Left lung (tissue), 10 donors: ENCODE data around the gene FILIP1L. TPM values are rescaled to one million over a fixed set of nuclear protein-coding genes. Genes with fewer than 3 reads are reported as not detected.

Source experiments
- ATAC-seq: fragments of 200-7000 bp; cut with Tn5 transposase; one replicate; pipeline ENCODE4 v1.9.1; 2020; ENCODE audit warnings: moderate library complexity
- DNase-seq, 4 donors: peaks; one replicate each; pipeline ENCODE4 v3.0.0-alpha.2; 2013 to 2020
- H3K27ac ChIP-seq, 2 donors: fragments of 200-600 bp; sonication (generic) in 1 of 2; one replicate each; pipeline versions ENCODE4 v1.5.0 to v1.8.0; 2020 to 2021
- H3K27me3 ChIP-seq, 2 donors: fragments of 200-600 bp; sonication (generic) in 1 of 2; one replicate each; pipeline versions ENCODE4 v1.5.0 to v1.8.0; 2020 to 2021
- H3K36me3 ChIP-seq, 2 donors: fragments of 200-600 bp; sonication (generic) in 1 of 2; one replicate each; pipeline versions ENCODE4 v1.5.0 to v1.8.0; 2020 to 2021
- H3K4me1 ChIP-seq, 2 donors: fragments of 200-600 bp; one replicate each; pipeline ENCODE4 v1.8.0; 2021
- H3K4me3 ChIP-seq, 2 donors: fragments of 200-600 bp; sonication (generic) in 1 of 2; one replicate each; pipeline versions ENCODE4 v1.5.0 to v1.8.0; 2020 to 2021; ENCODE audit warnings: mild to moderate bottlenecking in 1 of 2
- H3K9me3 ChIP-seq, 2 donors: fragments of 200-600 bp; sonication (generic) in 1 of 2; one replicate each; pipeline versions ENCODE4 v1.5.0 to v1.8.0; 2020 to 2021
- intact Hi-C, 2 donors: fragments of 100-400 bp; cut with DNase I; formaldehyde crosslinking; loops; one replicate each; pipeline versions ENCODE4 v1.11.2 to v1.14.2; 2022
- polyA plus RNA-seq, 6 donors: library from polyadenylated mRNA; unstranded; fragments of 120-200 nt; gene quantifications; one replicate each; pipeline ENCODE4 v1.2.1, GENCODE V29; 2013; ENCODE audit not compliant: insufficient read length in 6 of 6
- total RNA-seq, 2 donors: library from RNA; stranded (reverse); fragmentation: NEBNext Ultra II Directional; extraction: Animal tissue kit (Norgen Biotek cat#: 25700); gene quantifications; one replicate each; pipeline ENCODE4 v1.2.1, GENCODE V29; 2021
- TF ChIP-seq, protein P1 (sequence below), 2 donors: fragments of 200-600 bp; sonication (generic) in 1 of 2; IDR thresholded peaks; one replicate each; pipeline versions ENCODE4 v1.5.0 to v1.8.0; 2021; ENCODE audit warnings: antibody characterized with exemption in 2 of 2
- donor health status: DM: no; HTN: yes; CAD: no.
- donor health status: DM: no; HTN: no; CAD: no.

The FILIP1L gene
- total and polyA plus RNA-seq, 8 donors = 10.6 to 68.9 (median 14.8) TPM

- intact Hi-C loops = no loop called here
- DNase-seq (no peak), ATAC-seq (no peak)
- H3K27ac ChIP-seq = no peak overlapping the region
- H3K36me3 ChIP-seq = no peaks in the 10 kb centered on the region
- no peaks in the 10 kb centered on the region for H3K27me3 ChIP-seq
- TF ChIP-seq, protein P1, sequence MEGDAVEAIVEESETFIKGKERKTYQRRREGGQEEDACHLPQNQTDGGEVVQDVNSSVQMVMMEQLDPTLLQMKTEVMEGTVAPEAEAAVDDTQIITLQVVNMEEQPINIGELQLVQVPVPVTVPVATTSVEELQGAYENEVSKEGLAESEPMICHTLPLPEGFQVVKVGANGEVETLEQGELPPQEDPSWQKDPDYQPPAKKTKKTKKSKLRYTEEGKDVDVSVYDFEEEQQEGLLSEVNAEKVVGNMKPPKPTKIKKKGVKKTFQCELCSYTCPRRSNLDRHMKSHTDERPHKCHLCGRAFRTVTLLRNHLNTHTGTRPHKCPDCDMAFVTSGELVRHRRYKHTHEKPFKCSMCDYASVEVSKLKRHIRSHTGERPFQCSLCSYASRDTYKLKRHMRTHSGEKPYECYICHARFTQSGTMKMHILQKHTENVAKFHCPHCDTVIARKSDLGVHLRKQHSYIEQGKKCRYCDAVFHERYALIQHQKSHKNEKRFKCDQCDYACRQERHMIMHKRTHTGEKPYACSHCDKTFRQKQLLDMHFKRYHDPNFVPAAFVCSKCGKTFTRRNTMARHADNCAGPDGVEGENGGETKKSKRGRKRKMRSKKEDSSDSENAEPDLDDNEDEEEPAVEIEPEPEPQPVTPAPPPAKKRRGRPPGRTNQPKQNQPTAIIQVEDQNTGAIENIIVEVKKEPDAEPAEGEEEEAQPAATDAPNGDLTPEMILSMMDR (IDR thresholded peaks at IDR 0.05) = no peak
- H3K4me3 ChIP-seq = no peak overlapping the region
- H3K9me3 ChIP-seq = no peaks in the 10 kb centered on the region
- no peaks in the 10 kb centered on the region for H3K4me1 ChIP-seq
These were observed 139.3 kb downstream of the FILIP1L start for GRCh38 chr3:99974989-99975388.

- Histone ChIP-seq H3K27me3 (no peaks in the 10 kb centered on the region), H3K4me3 (no peak overlapping the region), H3K27ac (no peak overlapping the region), H3K4me1 (no peaks in the 10 kb centered on the region), H3K9me3 (no peaks in the 10 kb centered on the region), H3K36me3 (no peaks in the 10 kb centered on the region)
- TF ChIP-seq, protein P1 (IDR thresholded peaks at IDR 0.05) = no peak
- DNase-seq (peak in 1 of 4 donors; percentile 36), ATAC-seq (no peak)
- intact Hi-C loops = no loop called here
These were observed 141.8 kb downstream of the FILIP1L start for GRCh38 chr3:99972380-99973104.

DNA sequence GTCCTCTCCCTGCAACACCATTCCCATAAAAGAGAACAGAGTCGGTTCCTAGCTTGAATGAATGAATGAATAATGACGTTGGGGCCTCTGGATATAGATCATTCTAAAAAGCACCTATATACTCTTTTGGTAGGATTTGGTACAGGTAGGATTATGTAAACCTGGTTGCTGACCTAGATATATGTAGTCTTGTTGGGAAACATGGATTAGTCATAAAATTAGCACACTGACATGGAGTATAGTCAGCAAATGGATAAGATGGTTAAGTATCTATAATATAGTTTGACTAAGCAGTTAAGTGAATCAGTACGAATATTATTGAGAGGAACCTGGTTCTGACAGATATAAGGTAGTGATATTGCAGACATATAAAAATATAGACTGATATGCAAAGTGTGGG lies 142.5 kb downstream of the FILIP1L start:
- no peaks in the 10 kb centered on the region for H3K4me1 ChIP-seq
- H3K4me3 ChIP-seq = no peak overlapping the region
- DNase-seq = no peak
- no peak overlapping the region for H3K27ac ChIP-seq
- intact Hi-C loops = no loop called here
- no peaks in the 10 kb centered on the region for H3K36me3 ChIP-seq
- H3K9me3 ChIP-seq = no peaks in the 10 kb centered on the region
- no peaks in the 10 kb centered on the region for H3K27me3 ChIP-seq
- ATAC-seq = no peak
- TF ChIP-seq, protein P1 (IDR thresholded peaks at IDR 0.05) = no peak

- ATAC-seq (no peak), DNase-seq (no peak)
- intact Hi-C loops = no loop called here
- no peaks in the 10 kb centered on the region for H3K36me3 ChIP-seq
- H3K4me1 ChIP-seq = no peaks in the 10 kb centered on the region
- H3K4me3 ChIP-seq = no peak overlapping the region
- H3K27ac ChIP-seq = no peak overlapping the region
- H3K27me3 ChIP-seq = no peaks in the 10 kb centered on the region
- H3K9me3 ChIP-seq = no peaks in the 10 kb centered on the region
- TF ChIP-seq, protein P1 (IDR thresholded peaks at IDR 0.05) = no peak
These were observed 144.1 kb downstream of the FILIP1L start for GRCh38 chr3:99970198-99970597.

- no peaks in the 10 kb centered on the region for H3K9me3 ChIP-seq
- intact Hi-C loops = no loop called here
- no peaks in the 10 kb centered on the region for H3K27me3 ChIP-seq
- no peak overlapping the region for H3K27ac ChIP-seq
- DNase-seq (no peak), ATAC-seq (peak; percentile 19)
- no peaks in the 10 kb centered on the region for H3K36me3 ChIP-seq
- TF ChIP-seq, protein P1 (IDR thresholded peaks at IDR 0.05) = no peak
- H3K4me3 ChIP-seq = no peak overlapping the region
- no peaks in the 10 kb centered on the region for H3K4me1 ChIP-seq
These were observed 145.2 kb downstream of the FILIP1L start for GRCh38 chr3:99969136-99969535.
